ENCODE data around the gene U2SURP. TPM values are rescaled to one million over a fixed set of nuclear protein-coding genes. Genes with fewer than 3 reads are reported as not detected.
"Not testable (repeated sequence)": the region's sequence is repeated elsewhere in the genome, so short reads cannot be mapped to it uniquely, and the experiment has no call there.

U2SURP gene
- polyA plus RNA-seq, 1 donor, result 201 TPM

DNA sequence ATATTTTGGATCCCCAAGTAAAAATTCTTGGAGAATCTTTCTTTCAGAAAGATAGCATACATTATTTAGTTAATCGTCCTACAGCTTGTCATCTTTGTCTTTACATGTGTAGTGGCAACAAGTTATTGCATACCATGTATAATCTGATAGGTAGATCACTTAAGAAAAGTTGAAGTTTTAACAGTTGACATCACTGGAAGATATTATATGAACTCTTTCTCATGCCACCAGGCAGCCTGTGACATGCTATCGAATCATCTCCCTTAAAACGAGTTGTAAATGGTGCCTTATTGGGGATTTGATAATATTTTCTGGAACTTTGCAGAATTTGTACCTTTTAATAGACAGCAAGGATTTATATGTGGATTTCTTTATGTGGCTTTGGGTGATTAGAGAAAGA lies 8.7 kb downstream of the U2SURP start:
- DNase-seq, result no peak

DNA sequence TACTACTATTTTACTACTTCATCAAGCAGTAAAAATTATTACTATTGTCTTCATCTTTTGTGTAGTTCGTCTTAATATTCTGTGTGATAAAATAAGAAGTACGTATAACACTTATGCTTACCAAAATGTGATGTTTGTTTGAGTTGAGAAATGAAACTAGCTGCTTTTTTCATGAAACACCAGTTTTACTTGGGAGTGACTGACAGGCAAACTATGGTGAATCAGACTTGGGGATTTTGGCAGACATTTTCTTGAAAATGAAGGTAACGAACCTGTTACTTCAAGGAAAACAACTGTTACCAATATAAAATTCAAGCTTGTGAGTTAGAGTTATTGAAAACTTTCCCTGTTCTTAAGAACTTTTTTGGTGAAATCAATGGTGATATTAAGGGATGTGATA lies 10.3 kb downstream of the U2SURP start:
- no peak for DNase-seq

DNA sequence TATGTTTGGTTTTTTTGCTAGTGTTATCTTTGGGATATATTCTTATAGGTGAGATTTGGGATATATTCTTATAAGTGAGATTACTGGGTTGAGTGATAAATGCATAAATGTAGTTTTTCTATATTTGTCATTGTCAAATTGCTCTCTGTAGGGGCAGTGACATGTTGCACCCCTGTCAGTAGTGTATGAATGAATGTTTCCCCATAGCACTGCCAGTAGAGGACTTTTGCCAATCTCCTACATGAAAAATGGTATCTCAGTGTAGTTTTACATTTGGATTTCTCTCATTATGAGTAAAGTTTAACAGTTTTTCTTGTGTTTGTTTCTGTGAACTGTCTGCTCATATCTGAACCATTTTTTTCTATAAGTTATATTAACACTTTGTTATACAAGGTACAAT lies 13.6 kb downstream of the U2SURP start:
- DNase-seq, result no peak

DNA sequence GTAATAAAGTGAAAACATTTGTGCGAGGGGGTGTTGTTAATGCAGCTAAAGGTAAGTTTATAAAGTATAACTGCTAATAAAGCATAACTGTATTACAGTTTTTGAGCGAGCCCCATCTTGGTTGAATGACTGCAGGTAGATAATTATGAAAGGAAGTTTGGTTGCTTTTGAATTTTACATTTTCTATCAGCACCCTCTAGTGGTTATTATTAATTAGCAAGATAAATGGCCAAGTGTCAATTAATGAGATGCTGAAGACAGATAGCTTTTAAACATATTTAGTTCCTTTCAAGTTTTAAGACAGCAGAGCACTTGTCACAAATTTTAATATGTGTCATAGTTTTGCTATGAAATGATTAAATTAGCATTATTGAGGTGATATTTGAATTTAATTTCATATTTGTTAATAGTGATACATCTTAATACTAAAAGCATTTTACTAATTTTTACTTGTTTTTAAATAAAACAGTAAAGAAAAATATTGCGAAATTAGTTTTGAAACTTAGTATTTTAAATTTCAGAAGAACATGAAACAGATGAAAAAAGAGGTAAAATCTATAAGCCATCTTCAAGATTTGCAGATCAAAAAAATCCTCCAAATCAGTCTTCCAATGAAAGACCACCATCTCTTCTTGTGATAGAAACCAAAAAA lies 15.1 kb downstream of the U2SURP start:
- no peak for DNase-seq

DNA sequence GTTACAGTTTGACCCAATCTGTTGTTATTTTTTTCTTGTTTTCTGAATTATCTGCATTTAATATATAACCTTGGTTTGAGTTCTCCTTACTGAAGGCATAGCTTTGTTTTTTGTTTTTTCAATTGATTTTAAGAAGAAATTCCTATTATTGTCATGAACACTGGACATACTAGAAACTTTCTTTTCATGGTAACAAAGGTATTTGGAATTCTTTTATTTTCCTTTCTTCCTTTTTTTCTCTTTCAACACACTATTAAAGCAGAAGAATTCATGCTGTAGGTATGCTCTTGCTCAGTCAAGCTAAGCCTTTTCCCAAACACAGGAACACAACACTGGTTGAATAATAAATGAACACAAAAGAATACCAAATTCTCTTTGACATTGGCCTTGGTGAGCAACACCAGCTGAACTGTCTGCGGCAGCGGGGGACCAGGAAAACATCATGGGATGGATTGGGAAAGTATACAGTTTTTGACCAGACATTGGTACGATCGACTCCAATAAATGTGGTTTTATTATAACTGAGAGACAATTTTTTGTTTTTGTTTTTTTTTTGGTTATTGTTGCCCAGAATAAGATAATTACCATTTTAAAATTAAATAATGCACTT lies 23.1 kb downstream of the U2SURP start:
- no peak for DNase-seq

DNA sequence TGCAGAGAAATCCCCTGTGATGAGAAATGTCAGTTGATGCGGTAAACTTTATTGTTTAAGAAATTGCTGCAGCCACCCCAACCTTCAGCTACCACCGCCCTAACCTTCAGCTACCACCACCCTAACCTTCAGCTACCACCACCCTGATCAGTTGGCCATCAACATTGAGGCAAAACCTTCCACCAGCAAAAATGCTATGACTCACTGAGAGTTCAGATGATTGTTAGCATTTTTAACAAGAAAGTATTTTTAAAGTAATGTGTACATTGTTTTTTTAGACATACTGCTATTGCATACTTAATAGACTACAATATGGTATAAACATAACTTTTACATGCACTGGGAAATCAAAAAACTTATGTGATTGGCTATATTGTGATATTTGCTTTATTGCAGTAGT lies 30.0 kb downstream of the U2SURP start:
- DNase-seq, result no peak

GRCh38 chr3:143031796-143032387 lies 30.5 kb downstream of the U2SURP start:
- DNase-seq, result not testable (repeated sequence)

GRCh38 chr3:143035466-143036211 lies 34.3 kb downstream of the U2SURP start:
- DNase-seq, result no peak

- no peak for DNase-seq
Observed at GRCh38 chr3:143036557-143036956, 35.2 kb downstream of the U2SURP start.

- DNase-seq, result no peak
Observed at GRCh38 chr3:143037867-143038266, 36.5 kb downstream of the U2SURP start.

GRCh38 chr3:143040261-143040879 lies 39.0 kb downstream of the U2SURP start:
- peak; percentile 11 for DNase-seq

GRCh38 chr3:143041903-143042302 lies 40.5 kb downstream of the U2SURP start:
- DNase-seq, result no peak

GRCh38 chr3:143045639-143046038 lies 44.3 kb downstream of the U2SURP start:
- no peak for DNase-seq

- DNase-seq, result not testable (repeated sequence)
Observed at GRCh38 chr3:143046075-143046474, 44.7 kb downstream of the U2SURP start.

DNA sequence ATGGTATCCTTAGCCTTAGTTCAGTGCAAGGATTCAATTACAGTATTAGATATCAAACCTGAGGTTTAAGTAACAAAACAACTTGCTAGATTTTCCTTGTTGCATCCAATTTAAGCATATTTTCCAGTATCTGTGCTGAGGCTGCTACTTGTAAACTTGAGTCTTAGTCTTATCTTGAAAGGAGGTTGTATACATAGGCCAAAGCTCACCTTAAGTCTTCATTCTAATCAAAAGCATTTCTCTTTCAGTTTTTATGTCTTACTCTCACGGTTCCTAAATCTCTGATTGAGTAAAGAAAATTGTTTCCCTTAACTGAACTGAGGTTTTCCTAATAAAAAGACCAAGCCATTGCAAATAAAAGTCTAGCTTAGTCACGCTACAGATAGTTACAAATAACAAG lies 52.6 kb downstream of the U2SURP start:
- DNase-seq, result no peak

GRCh38 chr3:143056372-143056771 lies 55.0 kb downstream of the U2SURP start:
- DNase-seq, result no peak

- no peak for DNase-seq
Observed at GRCh38 chr3:143060906-143061305, 59.5 kb downstream of the U2SURP start.

DNA sequence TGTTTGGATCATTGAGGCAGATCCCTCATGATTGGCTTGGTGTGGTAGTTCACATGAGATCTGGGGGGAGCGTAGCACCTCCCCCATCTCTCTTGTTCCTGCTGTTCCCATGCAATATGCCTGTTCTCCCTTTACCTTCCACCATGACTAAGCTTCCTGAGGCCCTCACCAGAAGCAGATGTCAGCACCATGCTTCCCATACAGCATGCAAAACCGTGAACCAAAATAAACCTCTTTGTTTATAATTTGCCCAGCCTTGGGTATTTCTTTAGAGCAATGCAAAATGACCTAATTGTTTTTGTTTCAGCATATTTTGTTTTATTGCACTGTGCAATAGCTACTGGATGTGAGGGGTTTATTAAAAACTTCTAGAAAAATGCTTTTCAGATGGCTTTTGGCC lies 61.6 kb downstream of the U2SURP start:
- no peak for DNase-seq

DNA sequence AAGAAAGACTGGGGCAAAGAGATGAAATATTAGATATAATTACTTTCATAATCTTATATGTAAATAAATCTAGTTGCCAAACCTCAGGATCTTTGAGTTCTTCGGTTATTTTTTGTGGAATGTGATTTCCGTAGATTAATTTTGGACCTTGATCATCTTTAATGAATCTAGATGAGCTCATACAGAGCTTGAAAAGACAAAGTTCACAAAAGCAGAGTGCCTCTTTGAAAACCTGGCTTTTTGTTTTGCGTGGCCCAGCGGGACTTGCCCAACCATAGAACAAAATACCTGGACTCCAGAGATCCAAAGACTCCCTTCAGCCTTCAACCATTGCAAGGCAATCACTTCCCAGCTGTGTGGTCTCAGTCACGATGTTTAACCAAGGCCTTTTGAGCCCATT lies 63.4 kb downstream of the U2SURP start:
- DNase-seq, result no peak

DNA sequence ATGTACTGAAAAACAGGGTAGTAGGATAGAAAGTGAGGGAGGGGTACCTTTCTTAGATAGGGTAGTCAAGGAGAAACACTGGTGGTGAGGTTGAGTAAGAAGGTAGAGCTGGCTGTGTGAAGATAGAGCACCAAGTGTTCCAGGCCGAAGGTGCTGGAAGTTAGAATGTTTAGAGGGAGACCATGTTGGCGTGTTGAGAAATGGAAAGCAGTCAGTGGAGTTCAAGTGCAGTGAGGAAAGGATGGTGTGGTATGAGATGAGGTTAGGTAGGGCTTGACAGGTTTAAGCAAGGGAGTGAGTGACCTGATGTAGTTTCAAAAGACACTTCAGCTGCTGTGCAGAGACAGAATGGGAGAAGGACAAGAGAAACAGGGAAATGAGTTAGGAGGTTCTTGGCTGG lies 64.0 kb downstream of the U2SURP start:
- DNase-seq, result no peak

- no peak for DNase-seq
Observed at GRCh38 chr3:143066033-143066432, 64.7 kb downstream of the U2SURP start.

DNA sequence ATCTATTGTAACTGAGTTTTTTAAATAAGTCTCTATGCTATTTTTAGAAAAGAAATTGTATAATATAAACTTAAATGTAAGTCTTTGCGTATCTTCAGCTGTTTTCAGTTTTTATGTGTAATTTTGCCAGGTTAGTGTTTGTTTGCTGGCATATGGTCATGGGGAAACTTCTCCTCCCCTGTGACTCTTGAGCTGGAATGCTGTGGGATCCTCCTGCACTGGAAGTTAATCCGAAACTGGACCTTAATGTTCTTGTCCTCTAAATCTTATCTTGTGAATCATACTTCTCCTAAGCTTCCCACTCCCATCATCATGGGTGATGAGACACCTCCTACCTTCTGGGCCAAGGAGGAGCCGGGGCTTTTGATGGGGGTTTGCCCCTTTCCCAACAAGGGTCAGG lies 65.8 kb downstream of the U2SURP start:
- DNase-seq, result no peak

DNA sequence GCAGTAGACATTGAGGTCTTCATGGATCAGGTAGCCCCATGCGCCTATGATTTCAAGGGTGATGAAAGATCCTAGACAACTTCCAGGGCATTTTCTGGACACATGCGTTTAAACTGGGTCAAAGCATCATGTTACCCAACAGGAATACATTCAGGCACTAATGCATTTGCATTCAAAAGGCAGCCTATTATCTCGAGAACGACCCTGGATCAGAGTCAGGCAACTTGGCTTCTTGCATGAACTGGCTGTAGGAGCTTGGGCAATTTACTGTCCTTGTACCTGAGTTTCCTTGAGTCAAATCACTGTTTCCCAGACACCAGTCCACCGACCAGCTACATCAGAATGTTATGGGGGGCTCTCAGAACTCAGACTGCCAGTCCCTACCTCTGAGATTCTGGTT lies 66.7 kb downstream of the U2SURP start:
- no peak for DNase-seq

Measured in left kidney (tissue), 2 donors.